Esophagus muscularis mucosa (tissue), 3 donors: Measurements from ENCODE around the gene SEPTIN5.

Experiments used
- EP300 ChIP-seq: sonication (generic); formaldehyde crosslinking; IDR thresholded peaks from one replicate; pipeline ENCODE4 v1.6.1; 2017; ENCODE audit warnings: antibody characterized with exemption
- TF ChIP-seq, protein P1 (sequence below), 3 experiments: fragments of 200-600 bp in 2 of 3; fragments of 450-650 bp in 1 of 3; sonication (generic) in 2 of 3; IDR thresholded peaks; one replicate each; pipeline ENCODE4 v1.5.1; 2017 to 2019; ENCODE audit warnings: antibody characterized with exemption in 3 of 3, mild to moderate bottlenecking in 2 of 3, moderate library complexity in 1 of 3

DNA sequence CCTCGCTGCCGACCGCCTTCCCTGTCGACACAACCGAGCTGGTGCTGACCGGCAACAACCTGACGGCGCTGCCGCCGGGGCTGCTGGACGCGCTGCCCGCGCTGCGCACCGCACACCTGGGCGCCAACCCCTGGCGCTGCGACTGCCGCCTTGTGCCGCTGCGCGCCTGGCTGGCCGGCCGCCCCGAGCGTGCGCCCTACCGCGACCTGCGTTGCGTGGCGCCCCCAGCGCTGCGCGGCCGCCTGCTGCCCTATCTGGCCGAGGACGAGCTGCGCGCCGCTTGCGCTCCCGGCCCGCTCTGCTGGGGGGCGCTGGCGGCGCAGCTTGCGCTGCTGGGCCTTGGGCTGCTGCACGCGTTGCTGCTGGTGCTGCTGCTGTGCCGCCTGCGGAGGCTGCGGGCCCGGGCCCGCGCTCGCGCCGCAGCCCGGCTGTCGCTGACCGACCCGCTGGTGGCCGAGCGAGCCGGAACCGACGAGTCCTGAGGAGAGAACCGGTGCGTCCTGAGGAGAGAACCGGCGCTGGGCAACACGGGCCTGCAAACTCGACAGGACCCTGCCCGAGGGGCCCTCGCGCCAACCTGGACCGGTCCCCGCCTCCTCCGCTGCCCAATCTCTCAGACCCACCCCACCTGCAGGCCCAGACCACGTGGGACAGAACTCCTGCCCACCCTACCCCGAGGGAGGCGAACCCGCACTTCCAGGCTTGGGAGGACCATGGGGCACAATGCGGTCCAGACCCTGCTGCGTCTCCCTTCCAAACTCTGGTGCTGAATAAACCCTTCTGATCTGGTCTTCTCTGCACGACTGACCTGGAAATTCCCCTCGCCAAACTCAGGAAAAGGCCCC is 9.9 kb downstream of the SEPTIN5 start:
- TF ChIP-seq, protein P1, sequence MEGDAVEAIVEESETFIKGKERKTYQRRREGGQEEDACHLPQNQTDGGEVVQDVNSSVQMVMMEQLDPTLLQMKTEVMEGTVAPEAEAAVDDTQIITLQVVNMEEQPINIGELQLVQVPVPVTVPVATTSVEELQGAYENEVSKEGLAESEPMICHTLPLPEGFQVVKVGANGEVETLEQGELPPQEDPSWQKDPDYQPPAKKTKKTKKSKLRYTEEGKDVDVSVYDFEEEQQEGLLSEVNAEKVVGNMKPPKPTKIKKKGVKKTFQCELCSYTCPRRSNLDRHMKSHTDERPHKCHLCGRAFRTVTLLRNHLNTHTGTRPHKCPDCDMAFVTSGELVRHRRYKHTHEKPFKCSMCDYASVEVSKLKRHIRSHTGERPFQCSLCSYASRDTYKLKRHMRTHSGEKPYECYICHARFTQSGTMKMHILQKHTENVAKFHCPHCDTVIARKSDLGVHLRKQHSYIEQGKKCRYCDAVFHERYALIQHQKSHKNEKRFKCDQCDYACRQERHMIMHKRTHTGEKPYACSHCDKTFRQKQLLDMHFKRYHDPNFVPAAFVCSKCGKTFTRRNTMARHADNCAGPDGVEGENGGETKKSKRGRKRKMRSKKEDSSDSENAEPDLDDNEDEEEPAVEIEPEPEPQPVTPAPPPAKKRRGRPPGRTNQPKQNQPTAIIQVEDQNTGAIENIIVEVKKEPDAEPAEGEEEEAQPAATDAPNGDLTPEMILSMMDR (IDR thresholded peaks at IDR 0.05), result no peak
- no peak for TF ChIP-seq EP300
